Neural cell (in vitro differentiated cells): ENCODE measurements around the gene FRY.

Experiments
- CTCF ChIP-seq: fragments of 450-650 bp; IDR thresholded peaks from 2 replicates; pipeline ENCODE4 v1.5.1; 2014; ENCODE audit warnings: antibody characterized with exemption, mild to moderate bottlenecking, moderate library complexity; ENCODE audit not compliant: poor library complexity, severe bottlenecking
- EP300 ChIP-seq: fragments of 450-650 bp; conservative IDR thresholded peaks from 2 replicates; pipeline ENCODE4 v1.6.1; 2014; ENCODE audit warnings: antibody characterized with exemption, mild to moderate bottlenecking, moderate library complexity; ENCODE audit not compliant: poor library complexity, severe bottlenecking
- EZH2 ChIP-seq: fragments of 200-600, 300-800 bp; shearing (Covaris generic), sonication (generic); IDR thresholded peaks from 2 replicates; pipeline ENCODE4 v1.6.1; 2014; ENCODE audit warnings: antibody characterized with exemption, low read length, borderline replicate concordance, mild to moderate bottlenecking; ENCODE audit not compliant: insufficient read depth, poor library complexity, severe bottlenecking
- POLR2AphosphoS5 ChIP-seq: IDR thresholded peaks from 2 replicates; pipeline ENCODE4 v1.6.1; 2012
- RAD21 ChIP-seq: fragments of 450-650 bp; conservative IDR thresholded peaks from 2 replicates; pipeline ENCODE4 v1.6.1; 2014; ENCODE audit warnings: antibody characterized with exemption, mild to moderate bottlenecking, moderate library complexity
- SMC3 ChIP-seq: fragments of 450-650 bp; conservative IDR thresholded peaks from 2 replicates; pipeline ENCODE4 v1.6.1; 2014; ENCODE audit warnings: antibody characterized with exemption, mild to moderate bottlenecking, moderate library complexity; ENCODE audit not compliant: poor library complexity
- TAF1 ChIP-seq: IDR thresholded peaks from 2 replicates; pipeline ENCODE4 v1.6.1; 2012; ENCODE audit warnings: low read depth
- TF ChIP-seq, protein P1 (sequence below): IDR thresholded peaks from 2 replicates; pipeline ENCODE4 v1.6.1; 2012; ENCODE audit warnings: borderline replicate concordance

DNA sequence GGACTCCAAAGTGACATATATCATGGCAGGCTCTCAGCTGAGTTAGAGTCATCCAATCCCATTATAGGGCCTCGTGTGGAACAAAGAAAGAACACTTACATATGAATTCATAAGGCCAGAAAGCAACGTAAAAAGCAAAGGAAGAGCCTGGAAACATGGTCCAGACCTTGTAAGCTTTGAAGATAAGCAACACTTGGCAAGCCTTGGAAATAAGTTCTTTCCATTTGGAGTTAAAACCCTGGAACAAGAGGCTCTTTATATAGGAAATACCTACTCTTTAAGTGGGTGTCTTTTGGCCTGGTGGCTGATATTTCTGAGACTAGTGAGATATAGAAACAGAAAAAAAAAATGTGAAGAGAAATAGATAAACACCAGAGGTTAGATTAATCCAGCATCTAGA lies 234.2 kb downstream of the FRY start:
- TF ChIP-seq CTCF (no peak), POLR2AphosphoS5 (no peak), TAF1 (no peak), EP300 (no peak), EZH2 (no peak), RAD21 (no peak), SMC3 (no peak)
- TF ChIP-seq, protein P1, sequence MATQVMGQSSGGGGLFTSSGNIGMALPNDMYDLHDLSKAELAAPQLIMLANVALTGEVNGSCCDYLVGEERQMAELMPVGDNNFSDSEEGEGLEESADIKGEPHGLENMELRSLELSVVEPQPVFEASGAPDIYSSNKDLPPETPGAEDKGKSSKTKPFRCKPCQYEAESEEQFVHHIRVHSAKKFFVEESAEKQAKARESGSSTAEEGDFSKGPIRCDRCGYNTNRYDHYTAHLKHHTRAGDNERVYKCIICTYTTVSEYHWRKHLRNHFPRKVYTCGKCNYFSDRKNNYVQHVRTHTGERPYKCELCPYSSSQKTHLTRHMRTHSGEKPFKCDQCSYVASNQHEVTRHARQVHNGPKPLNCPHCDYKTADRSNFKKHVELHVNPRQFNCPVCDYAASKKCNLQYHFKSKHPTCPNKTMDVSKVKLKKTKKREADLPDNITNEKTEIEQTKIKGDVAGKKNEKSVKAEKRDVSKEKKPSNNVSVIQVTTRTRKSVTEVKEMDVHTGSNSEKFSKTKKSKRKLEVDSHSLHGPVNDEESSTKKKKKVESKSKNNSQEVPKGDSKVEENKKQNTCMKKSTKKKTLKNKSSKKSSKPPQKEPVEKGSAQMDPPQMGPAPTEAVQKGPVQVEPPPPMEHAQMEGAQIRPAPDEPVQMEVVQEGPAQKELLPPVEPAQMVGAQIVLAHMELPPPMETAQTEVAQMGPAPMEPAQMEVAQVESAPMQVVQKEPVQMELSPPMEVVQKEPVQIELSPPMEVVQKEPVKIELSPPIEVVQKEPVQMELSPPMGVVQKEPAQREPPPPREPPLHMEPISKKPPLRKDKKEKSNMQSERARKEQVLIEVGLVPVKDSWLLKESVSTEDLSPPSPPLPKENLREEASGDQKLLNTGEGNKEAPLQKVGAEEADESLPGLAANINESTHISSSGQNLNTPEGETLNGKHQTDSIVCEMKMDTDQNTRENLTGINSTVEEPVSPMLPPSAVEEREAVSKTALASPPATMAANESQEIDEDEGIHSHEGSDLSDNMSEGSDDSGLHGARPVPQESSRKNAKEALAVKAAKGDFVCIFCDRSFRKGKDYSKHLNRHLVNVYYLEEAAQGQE, result no peak
